HG03354 (cell line): ENCODE results near the gene KRTAP6-3.

Experiments
- ATAC-seq: cut with Tn5 transposase; IDR thresholded peaks from one replicate; pipeline ENCODE4 v1.9.1; 2021; ENCODE audit warnings: mild to moderate bottlenecking; ENCODE audit not compliant: unreplicated experiment, poor library complexity, severe bottlenecking

KRTAP6-3 gene

GRCh38 chr21:30620522-30620921 lies 28.3 kb downstream of the KRTAP6-3 start, which contains the start of gene KRTAP20-4:
TSS of gene KRTAP20-4 (plus strand) at chr21:30620627.
- ATAC-seq = no peak

GRCh38 chr21:30623362-30623761 lies 31.1 kb downstream of the KRTAP6-3 start:
- ATAC-seq = no peak

GRCh38 chr21:30625449-30626165 lies 33.4 kb downstream of the KRTAP6-3 start:
- no peak for ATAC-seq

- no peak for ATAC-seq
Measured at GRCh38 chr21:30628109-30628508, 35.9 kb downstream of the KRTAP6-3 start.

GRCh38 chr21:30629200-30629599 lies 37.0 kb downstream of the KRTAP6-3 start:
- ATAC-seq = no peak

- ATAC-seq = no peak
Measured at GRCh38 chr21:30634906-30635305, 42.7 kb downstream of the KRTAP6-3 start, which contains the start of gene KRTAP20-2. TSS of gene KRTAP20-2 (plus strand) at chr21:30635206. CDS start at chr21:30635264, 58 bp downstream.

GRCh38 chr21:30638686-30639085 lies 46.4 kb downstream of the KRTAP6-3 start:
- ATAC-seq = no peak

GRCh38 chr21:30642564-30642963 lies 50.3 kb downstream of the KRTAP6-3 start, which contains the start of gene KRTAP20-3:
TSS of gene KRTAP20-3 (plus strand) at chr21:30642864.
- no peak for ATAC-seq
